Osteoblast (primary cell): Measurements from ENCODE around the gene KRT35. TPM values are rescaled to one million over a fixed set of nuclear protein-coding genes. Genes with fewer than 3 reads are reported as not detected.

Experiments used
- DNase-seq: peaks from one replicate; pipeline ENCODE4 v3.0.0; 2011; ENCODE audit warnings: low spot score, mixed read lengths; ENCODE audit not compliant: insufficient read length; ENCODE audit errors: missing footprints
- H2AFZ ChIP-seq: 2 replicates; pipeline ENCODE4 v1.6.0; 2011; ENCODE audit warnings: mild to moderate bottlenecking, low read length
- H3K27ac ChIP-seq: 2 replicates; pipeline ENCODE4 v1.5.1; 2011; ENCODE audit warnings: mild to moderate bottlenecking, low read depth, low read length, moderate library complexity
- H3K27me3 ChIP-seq: 2 replicates; pipeline ENCODE4 v1.6.0; 2012; ENCODE audit warnings: mild to moderate bottlenecking, control low read depth, inconsistent platforms, low read length, moderate library complexity; ENCODE audit not compliant: insufficient read depth
- H3K36me3 ChIP-seq: 2 replicates; pipeline ENCODE4 v1.5.1; 2011; ENCODE audit warnings: mild to moderate bottlenecking, low read length, control low read depth, moderate library complexity; ENCODE audit not compliant: insufficient read depth
- H3K4me1 ChIP-seq: 2 replicates; pipeline ENCODE4 v1.5.1; 2011; ENCODE audit warnings: mild to moderate bottlenecking, low read length, control low read depth, moderate library complexity; ENCODE audit not compliant: insufficient read depth
- H3K4me2 ChIP-seq: 2 replicates; pipeline ENCODE4 v1.6.0; 2011; ENCODE audit warnings: mild to moderate bottlenecking, low read length; ENCODE audit not compliant: insufficient read depth
- H3K4me3 ChIP-seq: fragments of 200-600 bp; sonication (generic); 3 replicates; pipeline ENCODE4 v1.5.1; 2012; ENCODE audit warnings: mild to moderate bottlenecking, low read length, inconsistent platforms; ENCODE audit not compliant: insufficient read depth
- H3K79me2 ChIP-seq: 2 replicates; pipeline ENCODE4 v1.6.0; 2012; ENCODE audit warnings: mild to moderate bottlenecking, low read length, control low read depth, inconsistent platforms; ENCODE audit not compliant: insufficient read depth
- H3K9me3 ChIP-seq: 2 replicates; pipeline ENCODE4 v1.5.1; 2011; ENCODE audit warnings: low read depth, low read length, control low read depth
- H4K20me1 ChIP-seq: 2 replicates; pipeline ENCODE4 v1.6.0; 2012; ENCODE audit warnings: mild to moderate bottlenecking, low read length, control low read depth; ENCODE audit not compliant: insufficient read depth
- total RNA-seq: library from RNA; depleted of rRNA; stranded (reverse); fragments of >200 nt; gene quantifications from 2 replicates; pipeline ENCODE4 v1.2.3, GENCODE V29; 2012
- TF ChIP-seq, protein P1 (sequence below): IDR thresholded peaks from 2 replicates; pipeline ENCODE4 v1.5.1; 2011; ENCODE audit warnings: mild to moderate bottlenecking, low read depth, low read length, moderate library complexity; ENCODE audit errors: extremely low read depth

Gene KRT35
- total RNA-seq, 1 donor = not detected

DNA sequence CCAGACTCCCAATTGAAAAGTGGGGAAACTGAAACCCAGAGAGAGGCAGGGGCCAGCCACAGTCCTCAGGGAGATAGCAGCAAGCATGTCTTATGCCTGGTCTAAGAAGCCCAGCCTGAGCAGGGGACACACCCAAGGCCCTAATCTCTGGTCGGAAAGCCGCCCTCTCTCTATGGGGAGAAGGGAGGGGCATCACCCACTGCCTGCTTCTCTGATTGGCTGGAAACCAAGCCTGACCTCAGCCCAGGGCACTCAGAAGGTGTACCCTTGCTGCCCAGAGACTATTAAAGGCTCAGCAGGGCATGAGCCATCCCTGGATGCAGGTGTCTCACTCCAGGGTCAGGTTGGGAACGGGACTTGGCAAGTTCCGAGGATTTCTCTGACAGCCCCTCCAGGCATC lies 30.2 kb upstream of the KRT35 start:
- Histone ChIP-seq H3K9me3 (no peaks in the 10 kb centered on the region), H3K4me2 (no peak overlapping the region), H4K20me1 (no peaks in the 10 kb centered on the region), H3K79me2 (no peaks in the 10 kb centered on the region), H3K36me3 (no peaks in the 10 kb centered on the region), H2AFZ (no peak overlapping the region), H3K4me1 (no peaks in the 10 kb centered on the region), H3K27ac (no peak overlapping the region), H3K4me3 (no peak overlapping the region), H3K27me3 (no peaks in the 10 kb centered on the region)
- no peak for DNase-seq
- TF ChIP-seq, protein P1, sequence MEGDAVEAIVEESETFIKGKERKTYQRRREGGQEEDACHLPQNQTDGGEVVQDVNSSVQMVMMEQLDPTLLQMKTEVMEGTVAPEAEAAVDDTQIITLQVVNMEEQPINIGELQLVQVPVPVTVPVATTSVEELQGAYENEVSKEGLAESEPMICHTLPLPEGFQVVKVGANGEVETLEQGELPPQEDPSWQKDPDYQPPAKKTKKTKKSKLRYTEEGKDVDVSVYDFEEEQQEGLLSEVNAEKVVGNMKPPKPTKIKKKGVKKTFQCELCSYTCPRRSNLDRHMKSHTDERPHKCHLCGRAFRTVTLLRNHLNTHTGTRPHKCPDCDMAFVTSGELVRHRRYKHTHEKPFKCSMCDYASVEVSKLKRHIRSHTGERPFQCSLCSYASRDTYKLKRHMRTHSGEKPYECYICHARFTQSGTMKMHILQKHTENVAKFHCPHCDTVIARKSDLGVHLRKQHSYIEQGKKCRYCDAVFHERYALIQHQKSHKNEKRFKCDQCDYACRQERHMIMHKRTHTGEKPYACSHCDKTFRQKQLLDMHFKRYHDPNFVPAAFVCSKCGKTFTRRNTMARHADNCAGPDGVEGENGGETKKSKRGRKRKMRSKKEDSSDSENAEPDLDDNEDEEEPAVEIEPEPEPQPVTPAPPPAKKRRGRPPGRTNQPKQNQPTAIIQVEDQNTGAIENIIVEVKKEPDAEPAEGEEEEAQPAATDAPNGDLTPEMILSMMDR = no peak

GRCh38 chr17:41510251-41511065 lies 29.5 kb upstream of the KRT35 start:
- H3K27me3 ChIP-seq = no peaks in the 10 kb centered on the region
- no peak overlapping the region for H3K4me2 ChIP-seq
- no peak overlapping the region for H3K4me3 ChIP-seq
- H4K20me1 ChIP-seq = no peaks in the 10 kb centered on the region
- H3K36me3 ChIP-seq = no peaks in the 10 kb centered on the region
- no peak for DNase-seq
- H2AFZ ChIP-seq = no peak overlapping the region
- no peaks in the 10 kb centered on the region for H3K79me2 ChIP-seq
- H3K4me1 ChIP-seq = no peaks in the 10 kb centered on the region
- no peaks in the 10 kb centered on the region for H3K9me3 ChIP-seq
- TF ChIP-seq, protein P1 = no peak
- H3K27ac ChIP-seq = no peak overlapping the region

DNA sequence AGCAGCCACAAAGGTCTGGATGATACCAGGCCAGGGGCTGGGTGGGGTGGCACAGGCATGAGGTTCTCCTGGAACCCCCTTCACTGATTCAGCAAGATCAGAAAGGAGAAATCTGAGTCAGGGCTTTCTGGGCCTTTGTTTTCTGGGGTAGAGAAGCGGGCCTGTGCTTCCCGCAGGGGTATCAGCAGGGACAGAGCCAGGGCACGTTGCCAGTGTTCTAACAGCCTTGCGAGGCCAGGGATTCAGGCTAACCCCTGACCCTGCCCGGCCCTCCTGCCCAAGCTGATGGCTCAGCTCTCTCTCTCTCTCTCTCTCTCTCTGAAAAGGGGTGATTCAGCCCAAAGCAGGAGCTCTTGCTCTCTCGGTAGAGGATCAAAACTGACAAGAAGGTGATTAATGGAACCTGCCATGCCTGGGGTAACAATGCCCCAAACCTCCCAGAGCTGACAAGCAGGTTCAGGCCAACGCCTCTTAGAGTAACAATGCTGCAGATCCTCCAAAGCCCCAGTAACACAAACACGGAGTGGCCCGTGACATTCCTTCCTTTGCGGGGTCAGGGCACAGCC lies 26.4 kb upstream of the KRT35 start:
- no peak overlapping the region for H3K4me2 ChIP-seq
- no peaks in the 10 kb centered on the region for H3K36me3 ChIP-seq
- no peaks in the 10 kb centered on the region for H3K27me3 ChIP-seq
- H3K4me3 ChIP-seq = no peak overlapping the region
- TF ChIP-seq, protein P1 = no peak
- no peak overlapping the region for H3K27ac ChIP-seq
- DNase-seq = peak; percentile 76
- H3K9me3 ChIP-seq = no peaks in the 10 kb centered on the region
- H4K20me1 ChIP-seq = no peaks in the 10 kb centered on the region
- H3K4me1 ChIP-seq = peaks cover 8% of the 10 kb centered on the region
- no peak overlapping the region for H2AFZ ChIP-seq
- H3K79me2 ChIP-seq = no peaks in the 10 kb centered on the region

DNA sequence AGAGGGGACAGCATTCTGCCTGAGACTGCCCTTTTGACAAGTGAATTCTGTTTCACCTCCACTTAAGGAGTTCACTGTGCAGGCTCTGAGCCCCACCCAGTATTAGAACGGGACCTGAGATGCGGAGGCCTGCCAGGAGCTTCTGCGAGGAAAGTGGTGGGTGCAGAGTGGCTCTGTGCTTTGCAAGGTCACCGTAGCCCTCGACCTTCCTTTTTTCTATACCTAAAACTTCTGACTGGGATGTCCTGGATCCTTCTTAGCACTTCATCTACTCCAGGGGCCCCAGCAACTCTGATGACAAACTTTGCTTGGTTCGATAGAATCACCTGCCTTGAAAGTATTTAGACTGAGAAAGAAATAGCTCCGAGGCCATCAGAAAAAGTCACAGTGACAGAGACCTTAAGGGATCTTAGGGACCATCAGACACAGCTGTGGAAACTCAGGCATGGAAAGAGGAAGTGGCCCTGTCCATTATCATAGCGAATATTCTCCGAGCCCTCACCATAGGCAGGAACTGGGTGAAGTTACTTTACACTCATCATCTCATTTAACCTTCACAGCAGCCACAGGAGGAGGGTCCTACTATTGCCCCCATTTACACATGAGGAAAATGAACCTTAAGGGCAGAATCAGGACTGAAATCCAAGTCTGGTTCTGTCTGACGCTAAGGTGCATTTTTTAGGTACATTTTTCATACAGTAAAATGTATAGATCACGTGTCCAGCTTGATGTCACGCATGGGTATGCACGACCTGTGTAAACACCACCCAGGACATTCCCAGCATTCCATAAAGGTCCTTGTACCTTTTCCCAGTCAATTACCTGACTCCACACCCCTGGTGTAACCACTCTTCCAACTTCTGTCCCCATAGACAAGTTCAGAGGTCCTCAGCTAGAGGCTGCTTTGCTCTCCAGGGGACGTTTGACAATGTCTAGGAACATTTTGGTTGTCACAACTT lies 25.1 kb upstream of the KRT35 start:
- TF ChIP-seq, protein P1 = no peak

More for the DNA sequence above, 25.1 kb upstream of the KRT35 start:
- no peak for DNase-seq
- Histone ChIP-seq H3K4me2 (no peak overlapping the region), H2AFZ (no peak overlapping the region), H3K36me3 (no peaks in the 10 kb centered on the region), H3K4me1 (peaks cover 8% of the 10 kb centered on the region), H3K27me3 (no peaks in the 10 kb centered on the region), H4K20me1 (no peaks in the 10 kb centered on the region), H3K4me3 (no peak overlapping the region), H3K9me3 (no peaks in the 10 kb centered on the region), H3K79me2 (no peaks in the 10 kb centered on the region), H3K27ac (no peak overlapping the region)
